Measurements from ENCODE around the gene CTTNBP2. TPM values are rescaled to one million over a fixed set of nuclear protein-coding genes. Genes with fewer than 3 reads are reported as not detected.

CTTNBP2 gene
- total and polyA plus RNA-seq, 2 of the 4 experiments (the other 2 are of a cell fraction) = 6.6 to 11.3 TPM

DNA sequence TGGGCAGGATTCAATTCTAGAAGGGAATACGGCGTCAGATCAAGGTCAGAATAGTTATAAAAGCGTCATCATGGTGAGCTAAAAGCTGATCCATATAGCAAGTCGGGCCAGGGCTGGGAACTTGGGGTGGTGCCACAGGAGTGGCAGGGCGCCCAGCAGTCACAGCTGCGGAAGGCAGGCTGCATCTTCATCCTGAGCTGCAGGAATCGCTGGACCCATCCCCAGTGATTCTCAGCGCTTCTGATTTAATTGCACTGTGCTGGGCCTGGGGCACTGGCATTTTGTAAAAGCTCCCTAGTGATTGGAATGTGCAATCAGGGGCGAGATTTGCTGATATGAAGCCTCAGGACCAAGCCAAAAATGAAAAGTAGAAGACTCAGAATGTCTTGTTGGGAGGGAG is 135.3 kb downstream of the CTTNBP2 start:
- Histone ChIP-seq H3K4me1 (ENCODE audit: control insufficient read depth, insufficient read depth, low read length) (peaks cover 7% of the 10 kb centered on the region), H3K79me1 (ENCODE audit: low read depth in 1 of 2, low read length in 2 of 2) (no peaks in the 10 kb centered on the region), H4K5ac (ENCODE audit: low read depth, low read length) (no peak overlapping the region), H3K4me3 (ENCODE audit: insufficient read depth, low read depth, low read length) (no peak overlapping the region), H3K4ac (ENCODE audit: low read depth, low read length) (no peak overlapping the region), H2BK5ac (ENCODE audit: low read depth, low read length, poor library complexity, severe bottlenecking) (no peak overlapping the region), H3K27ac (ENCODE audit: insufficient read depth, low read length) (no peak overlapping the region), H2AFZ (replicated peaks; ENCODE audit: low read length, poor library complexity) (no peak overlapping the region), H4K20me1 (ENCODE audit: insufficient read depth, low read length) (no peaks in the 10 kb centered on the region), H2AK5ac (ENCODE audit: low read depth, low read length) (no peak overlapping the region), H3K9ac (ENCODE audit: low read depth, low read length) (no peak overlapping the region), H2BK15ac (ENCODE audit: low read depth, low read length) (no peak overlapping the region), H4K91ac (ENCODE audit: insufficient read depth, low read depth, low read length) (no peak overlapping the region), H3K23ac (ENCODE audit: low read depth, low read length) (no peak overlapping the region), H4K8ac (ENCODE audit: low read depth in 2 of 2, low read length in 2 of 2) (no peak overlapping the region), H2BK120ac (ENCODE audit: low read depth, low read length) (no peak overlapping the region), H2AK9ac (replicated peaks; ENCODE audit: low read depth, low read length, poor library complexity) (no peak overlapping the region), H3K9me1 (ENCODE audit: insufficient read depth, low read length) (peaks cover 8% of the 10 kb centered on the region), H3K18ac (ENCODE audit: low read depth, low read length) (no peak overlapping the region), H2BK20ac (ENCODE audit: low read depth, low read length) (no peak overlapping the region), H3K14ac (replicated peaks; ENCODE audit: low read depth, low read length) (no peak overlapping the region), H3K9me3 (ENCODE audit: control insufficient read depth, insufficient read depth, low read length) (no peaks in the 10 kb centered on the region), H3K36me3 (ENCODE audit: control insufficient read depth, insufficient read depth, low read length) (peaks cover 9% of the 10 kb centered on the region; the same call in 1 of the 2 replicates), H3K27me3 (ENCODE audit: control insufficient read depth, insufficient read depth, low read length) (no peaks in the 10 kb centered on the region), H3K56ac (ENCODE audit: extremely low read depth, insufficient read depth, low read length) (no peak overlapping the region), H3K4me2 (ENCODE audit: low read depth, low read length) (no peak overlapping the region)
- TF ChIP-seq, protein P1, sequence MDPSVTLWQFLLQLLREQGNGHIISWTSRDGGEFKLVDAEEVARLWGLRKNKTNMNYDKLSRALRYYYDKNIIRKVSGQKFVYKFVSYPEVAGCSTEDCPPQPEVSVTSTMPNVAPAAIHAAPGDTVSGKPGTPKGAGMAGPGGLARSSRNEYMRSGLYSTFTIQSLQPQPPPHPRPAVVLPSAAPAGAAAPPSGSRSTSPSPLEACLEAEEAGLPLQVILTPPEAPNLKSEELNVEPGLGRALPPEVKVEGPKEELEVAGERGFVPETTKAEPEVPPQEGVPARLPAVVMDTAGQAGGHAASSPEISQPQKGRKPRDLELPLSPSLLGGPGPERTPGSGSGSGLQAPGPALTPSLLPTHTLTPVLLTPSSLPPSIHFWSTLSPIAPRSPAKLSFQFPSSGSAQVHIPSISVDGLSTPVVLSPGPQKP (IDR thresholded peaks at IDR 0.05; ENCODE audit: borderline replicate concordance, low read depth, low read length) = no peak
- TF ChIP-seq, protein P2, sequence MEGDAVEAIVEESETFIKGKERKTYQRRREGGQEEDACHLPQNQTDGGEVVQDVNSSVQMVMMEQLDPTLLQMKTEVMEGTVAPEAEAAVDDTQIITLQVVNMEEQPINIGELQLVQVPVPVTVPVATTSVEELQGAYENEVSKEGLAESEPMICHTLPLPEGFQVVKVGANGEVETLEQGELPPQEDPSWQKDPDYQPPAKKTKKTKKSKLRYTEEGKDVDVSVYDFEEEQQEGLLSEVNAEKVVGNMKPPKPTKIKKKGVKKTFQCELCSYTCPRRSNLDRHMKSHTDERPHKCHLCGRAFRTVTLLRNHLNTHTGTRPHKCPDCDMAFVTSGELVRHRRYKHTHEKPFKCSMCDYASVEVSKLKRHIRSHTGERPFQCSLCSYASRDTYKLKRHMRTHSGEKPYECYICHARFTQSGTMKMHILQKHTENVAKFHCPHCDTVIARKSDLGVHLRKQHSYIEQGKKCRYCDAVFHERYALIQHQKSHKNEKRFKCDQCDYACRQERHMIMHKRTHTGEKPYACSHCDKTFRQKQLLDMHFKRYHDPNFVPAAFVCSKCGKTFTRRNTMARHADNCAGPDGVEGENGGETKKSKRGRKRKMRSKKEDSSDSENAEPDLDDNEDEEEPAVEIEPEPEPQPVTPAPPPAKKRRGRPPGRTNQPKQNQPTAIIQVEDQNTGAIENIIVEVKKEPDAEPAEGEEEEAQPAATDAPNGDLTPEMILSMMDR (conservative IDR thresholded peaks at IDR 0.05; ENCODE audit: low read depth, low read length) = no peak
- TF ChIP-seq CEBPB (IDR thresholded peaks at IDR 0.05; ENCODE audit: low read depth, low read length) (no peak), RFX5 (IDR thresholded peaks at IDR 0.05; ENCODE audit: low read depth, low read length) (no peak), POLR2A (IDR thresholded peaks at IDR 0.05; ENCODE audit: low read depth, low read length) (no peak), MAZ (IDR thresholded peaks at IDR 0.05; ENCODE audit: borderline replicate concordance, low read depth, low read length) (no peak), MAFK (IDR thresholded peaks at IDR 0.05; ENCODE audit: low read depth, low read length) (no peak), CHD1 (IDR thresholded peaks at IDR 0.05; ENCODE audit: low read depth, low read length) (no peak), RAD21 (IDR thresholded peaks at IDR 0.05; ENCODE audit: low read length) (no peak), MXI1 (IDR thresholded peaks at IDR 0.05; ENCODE audit: borderline replicate concordance, low read depth, low read length) (no peak), FOS (IDR thresholded peaks at IDR 0.05; ENCODE audit: low read depth, low read length) (no peak), SMC3 (IDR thresholded peaks at IDR 0.05; ENCODE audit: low read depth, low read length) (no peak)
- in situ Hi-C loops (cut with MboI; ENCODE audit: low sequenced_read_pairs) = no loop called here
- intact Hi-C loops (cut with micrococcal nuclease) = no loop called here
- ChIA-PET CTCF (interaction anchor here (1.0 kb wide), 1 partner anchor 85 kb away, joined by 3 read pairs; no protein-coding TSS in a partner anchor), POLR2A (ENCODE audit: unreplicated experiment) (no interaction called here)
- no peak for ATAC-seq (ENCODE audit: low read depth)
- BruUV-seq (replicated peaks) = no TSS peak
- no peak for DNase-seq
- WGBS, 2 experiments (ENCODE audit: extremely low coverage in 2 of 2, insufficient read length in 1 of 2) = 91% methylated on average over 5 of the region's 9 CpGs; no CpG with 5 or more reads in 1 of the 2 experiments
- dilution Hi-C loops (cut with HindIII; ENCODE audit: low sequenced_read_pairs, unreplicated experiment) = no loop called here
